HEK293 (cell line): ENCODE data around the gene NOC2L.

Source experiments
- BCL11A ChIP-seq: fragments of 450-650 bp; formaldehyde crosslinking; IDR thresholded peaks from 2 replicates; pipeline ENCODE4 v1.5.1; 2016; ENCODE audit warnings: low read depth, missing biosample characterization, missing genetic modification characterization
- IKZF3 ChIP-seq: fragments of 450-650 bp; IDR thresholded peaks from 2 replicates; pipeline ENCODE4 v1.5.0; 2018; ENCODE audit warnings: missing biosample characterization, mild to moderate bottlenecking, missing genetic modification characterization, moderate library complexity
- KLF1 ChIP-seq: fragments of 450-650 bp; formaldehyde crosslinking; IDR thresholded peaks from 2 replicates; pipeline ENCODE4 v1.5.1; 2016; ENCODE audit warnings: missing biosample characterization, missing genetic modification characterization
- PRDM2 ChIP-seq: fragments of 450-650 bp; formaldehyde crosslinking; IDR thresholded peaks from 2 replicates; pipeline ENCODE4 v1.5.1; 2016; ENCODE audit warnings: missing biosample characterization, missing genetic modification characterization, borderline replicate concordance
- SALL2 ChIP-seq: fragments of 450-650 bp; formaldehyde crosslinking; IDR thresholded peaks from 2 replicates; pipeline ENCODE4 v1.5.0; 2017; ENCODE audit warnings: missing biosample characterization, mild to moderate bottlenecking, missing genetic modification characterization, borderline replicate concordance
- ZBTB20 ChIP-seq: fragments of 450-650 bp; formaldehyde crosslinking; IDR thresholded peaks from 2 replicates; pipeline ENCODE4 v1.5.1; 2016; ENCODE audit warnings: missing biosample characterization, missing genetic modification characterization
- ZNF24 ChIP-seq: fragments of 450-650 bp; formaldehyde crosslinking; IDR thresholded peaks from 2 replicates; pipeline ENCODE4 v1.5.1; 2016; ENCODE audit warnings: missing biosample characterization, missing genetic modification characterization
- ZNF302 ChIP-seq: fragments of 450-650 bp; formaldehyde crosslinking; IDR thresholded peaks from 2 replicates; pipeline ENCODE4 v1.5.1; 2016; ENCODE audit warnings: missing biosample characterization, missing genetic modification characterization, low read depth
- ZNF501 ChIP-seq: fragments of 450-650 bp; formaldehyde crosslinking; IDR thresholded peaks from 2 replicates; pipeline ENCODE4 v1.5.1; 2016; ENCODE audit warnings: missing biosample characterization, missing genetic modification characterization
- ZSCAN30 ChIP-seq: fragments of 450-650 bp; IDR thresholded peaks from 2 replicates; pipeline ENCODE4 v1.5.1; 2018; ENCODE audit warnings: missing biosample characterization, mild to moderate bottlenecking, missing genetic modification characterization, moderate library complexity
- TF ChIP-seq, protein P1 (sequence below): fragments of 450-650 bp; formaldehyde crosslinking; IDR thresholded peaks from 2 replicates; pipeline ENCODE4 v1.5.1; 2017; ENCODE audit warnings: missing biosample characterization, missing genetic modification characterization
- TF ChIP-seq, protein P2 (sequence below): fragments of 450-650 bp; formaldehyde crosslinking; conservative IDR thresholded peaks from 2 replicates; pipeline ENCODE4 v1.5.1; 2016; ENCODE audit warnings: low read depth, missing biosample characterization, missing genetic modification characterization
- TF ChIP-seq, protein P3 (sequence below): fragments of 450-650 bp; formaldehyde crosslinking; IDR thresholded peaks from 2 replicates; pipeline ENCODE4 v1.5.1; 2016; ENCODE audit warnings: missing biosample characterization, missing genetic modification characterization, borderline replicate concordance
- TF ChIP-seq, protein P4 (sequence below): fragments of 450-650 bp; formaldehyde crosslinking; IDR thresholded peaks from 2 replicates; pipeline ENCODE4 v1.5.1; 2017; ENCODE audit warnings: missing biosample characterization, missing genetic modification characterization

Gene NOC2L

DNA sequence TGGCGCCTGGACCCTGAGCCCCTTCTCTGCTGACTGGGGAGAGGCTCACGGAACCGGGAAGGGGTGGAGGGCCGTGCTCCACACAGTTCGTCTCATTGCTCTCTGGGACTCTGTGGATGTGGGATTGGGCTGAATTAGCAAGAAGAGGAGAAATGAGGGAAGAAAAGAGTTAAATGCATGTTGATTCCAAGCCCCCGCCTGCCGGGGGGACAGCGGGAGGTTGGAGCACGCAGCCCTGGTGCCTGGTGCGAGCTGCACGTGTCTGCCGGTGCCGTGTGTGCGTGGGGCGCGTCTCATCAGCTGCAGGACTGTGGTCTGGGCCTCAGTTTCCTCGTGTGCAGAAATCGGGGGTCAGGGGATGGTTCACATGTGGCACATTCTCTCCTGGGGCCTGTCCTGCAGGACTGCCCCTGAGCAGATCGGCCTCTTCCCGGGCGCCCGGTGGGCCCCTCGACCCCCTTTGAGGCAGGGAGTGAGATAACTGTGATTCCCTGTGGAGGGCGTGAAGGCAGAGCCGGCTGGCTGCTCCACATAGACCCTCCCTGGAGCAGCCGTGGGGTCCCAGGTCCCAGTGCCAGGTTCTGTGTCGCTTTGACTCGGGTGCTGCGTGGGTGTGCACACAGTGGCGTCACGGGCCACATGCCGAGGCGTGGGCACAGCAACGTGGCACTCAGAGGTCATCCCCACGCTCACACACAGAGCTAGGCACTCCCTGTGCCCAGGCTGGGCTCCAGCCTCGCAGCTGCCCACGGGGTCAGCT lies 23.9 kb downstream of the NOC2L start (continued):
- TF ChIP-seq, protein P1, sequence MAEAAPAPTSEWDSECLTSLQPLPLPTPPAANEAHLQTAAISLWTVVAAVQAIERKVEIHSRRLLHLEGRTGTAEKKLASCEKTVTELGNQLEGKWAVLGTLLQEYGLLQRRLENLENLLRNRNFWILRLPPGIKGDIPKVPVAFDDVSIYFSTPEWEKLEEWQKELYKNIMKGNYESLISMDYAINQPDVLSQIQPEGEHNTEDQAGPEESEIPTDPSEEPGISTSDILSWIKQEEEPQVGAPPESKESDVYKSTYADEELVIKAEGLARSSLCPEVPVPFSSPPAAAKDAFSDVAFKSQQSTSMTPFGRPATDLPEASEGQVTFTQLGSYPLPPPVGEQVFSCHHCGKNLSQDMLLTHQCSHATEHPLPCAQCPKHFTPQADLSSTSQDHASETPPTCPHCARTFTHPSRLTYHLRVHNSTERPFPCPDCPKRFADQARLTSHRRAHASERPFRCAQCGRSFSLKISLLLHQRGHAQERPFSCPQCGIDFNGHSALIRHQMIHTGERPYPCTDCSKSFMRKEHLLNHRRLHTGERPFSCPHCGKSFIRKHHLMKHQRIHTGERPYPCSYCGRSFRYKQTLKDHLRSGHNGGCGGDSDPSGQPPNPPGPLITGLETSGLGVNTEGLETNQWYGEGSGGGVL (tag by site-specific recombination) = no peak
- TF ChIP-seq IKZF3 (peak; percentile 55), ZSCAN30 (no peak), SALL2 (tag by site-specific recombination) (no peak), ZNF501 (tag by site-specific recombination) (no peak), PRDM2 (tag by site-specific recombination) (no peak), BCL11A (tag by site-specific recombination) (no peak), ZNF302 (tag by site-specific recombination) (no peak), ZNF24 (tag by site-specific recombination) (no peak), KLF1 (tag by site-specific recombination) (peak; percentile 57; the same call in 1 of the 2 replicates), ZBTB20 (tag by site-specific recombination) (peak; percentile 14)
- TF ChIP-seq, protein P2, sequence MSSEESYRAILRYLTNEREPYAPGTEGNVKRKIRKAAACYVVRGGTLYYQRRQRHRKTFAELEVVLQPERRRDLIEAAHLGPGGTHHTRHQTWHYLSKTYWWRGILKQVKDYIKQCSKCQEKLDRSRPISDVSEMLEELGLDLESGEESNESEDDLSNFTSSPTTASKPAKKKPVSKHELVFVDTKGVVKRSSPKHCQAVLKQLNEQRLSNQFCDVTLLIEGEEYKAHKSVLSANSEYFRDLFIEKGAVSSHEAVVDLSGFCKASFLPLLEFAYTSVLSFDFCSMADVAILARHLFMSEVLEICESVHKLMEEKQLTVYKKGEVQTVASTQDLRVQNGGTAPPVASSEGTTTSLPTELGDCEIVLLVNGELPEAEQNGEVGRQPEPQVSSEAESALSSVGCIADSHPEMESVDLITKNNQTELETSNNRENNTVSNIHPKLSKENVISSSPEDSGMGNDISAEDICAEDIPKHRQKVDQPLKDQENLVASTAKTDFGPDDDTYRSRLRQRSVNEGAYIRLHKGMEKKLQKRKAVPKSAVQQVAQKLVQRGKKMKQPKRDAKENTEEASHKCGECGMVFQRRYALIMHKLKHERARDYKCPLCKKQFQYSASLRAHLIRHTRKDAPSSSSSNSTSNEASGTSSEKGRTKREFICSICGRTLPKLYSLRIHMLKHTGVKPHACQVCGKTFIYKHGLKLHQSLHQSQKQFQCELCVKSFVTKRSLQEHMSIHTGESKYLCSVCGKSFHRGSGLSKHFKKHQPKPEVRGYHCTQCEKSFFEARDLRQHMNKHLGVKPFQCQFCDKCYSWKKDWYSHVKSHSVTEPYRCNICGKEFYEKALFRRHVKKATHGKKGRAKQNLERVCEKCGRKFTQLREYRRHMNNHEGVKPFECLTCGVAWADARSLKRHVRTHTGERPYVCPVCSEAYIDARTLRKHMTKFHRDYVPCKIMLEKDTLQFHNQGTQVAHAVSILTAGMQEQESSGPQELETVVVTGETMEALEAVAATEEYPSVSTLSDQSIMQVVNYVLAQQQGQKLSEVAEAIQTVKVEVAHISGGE (tag by site-specific recombination) = no peak
- TF ChIP-seq, protein P3, sequence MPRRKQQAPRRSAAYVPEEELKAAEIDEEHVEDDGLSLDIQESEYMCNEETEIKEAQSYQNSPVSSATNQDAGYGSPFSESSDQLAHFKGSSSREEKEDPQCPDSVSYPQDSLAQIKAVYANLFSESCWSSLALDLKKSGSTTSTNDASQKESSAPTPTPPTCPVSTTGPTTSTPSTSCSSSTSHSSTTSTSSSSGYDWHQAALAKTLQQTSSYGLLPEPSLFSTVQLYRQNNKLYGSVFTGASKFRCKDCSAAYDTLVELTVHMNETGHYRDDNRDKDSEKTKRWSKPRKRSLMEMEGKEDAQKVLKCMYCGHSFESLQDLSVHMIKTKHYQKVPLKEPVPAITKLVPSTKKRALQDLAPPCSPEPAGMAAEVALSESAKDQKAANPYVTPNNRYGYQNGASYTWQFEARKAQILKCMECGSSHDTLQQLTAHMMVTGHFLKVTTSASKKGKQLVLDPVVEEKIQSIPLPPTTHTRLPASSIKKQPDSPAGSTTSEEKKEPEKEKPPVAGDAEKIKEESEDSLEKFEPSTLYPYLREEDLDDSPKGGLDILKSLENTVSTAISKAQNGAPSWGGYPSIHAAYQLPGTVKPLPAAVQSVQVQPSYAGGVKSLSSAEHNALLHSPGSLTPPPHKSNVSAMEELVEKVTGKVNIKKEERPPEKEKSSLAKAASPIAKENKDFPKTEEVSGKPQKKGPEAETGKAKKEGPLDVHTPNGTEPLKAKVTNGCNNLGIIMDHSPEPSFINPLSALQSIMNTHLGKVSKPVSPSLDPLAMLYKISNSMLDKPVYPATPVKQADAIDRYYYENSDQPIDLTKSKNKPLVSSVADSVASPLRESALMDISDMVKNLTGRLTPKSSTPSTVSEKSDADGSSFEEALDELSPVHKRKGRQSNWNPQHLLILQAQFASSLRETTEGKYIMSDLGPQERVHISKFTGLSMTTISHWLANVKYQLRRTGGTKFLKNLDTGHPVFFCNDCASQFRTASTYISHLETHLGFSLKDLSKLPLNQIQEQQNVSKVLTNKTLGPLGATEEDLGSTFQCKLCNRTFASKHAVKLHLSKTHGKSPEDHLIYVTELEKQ (tag by site-specific recombination) = no peak
- TF ChIP-seq, protein P4, sequence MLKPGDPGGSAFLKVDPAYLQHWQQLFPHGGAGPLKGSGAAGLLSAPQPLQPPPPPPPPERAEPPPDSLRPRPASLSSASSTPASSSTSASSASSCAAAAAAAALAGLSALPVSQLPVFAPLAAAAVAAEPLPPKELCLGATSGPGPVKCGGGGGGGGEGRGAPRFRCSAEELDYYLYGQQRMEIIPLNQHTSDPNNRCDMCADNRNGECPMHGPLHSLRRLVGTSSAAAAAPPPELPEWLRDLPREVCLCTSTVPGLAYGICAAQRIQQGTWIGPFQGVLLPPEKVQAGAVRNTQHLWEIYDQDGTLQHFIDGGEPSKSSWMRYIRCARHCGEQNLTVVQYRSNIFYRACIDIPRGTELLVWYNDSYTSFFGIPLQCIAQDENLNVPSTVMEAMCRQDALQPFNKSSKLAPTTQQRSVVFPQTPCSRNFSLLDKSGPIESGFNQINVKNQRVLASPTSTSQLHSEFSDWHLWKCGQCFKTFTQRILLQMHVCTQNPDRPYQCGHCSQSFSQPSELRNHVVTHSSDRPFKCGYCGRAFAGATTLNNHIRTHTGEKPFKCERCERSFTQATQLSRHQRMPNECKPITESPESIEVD (tag by site-specific recombination) = no peak
- TF ChIP-seq, all 188 proteins: peak for 26
